Keratinocyte (primary cell): ENCODE data around the gene ISG20L2.

Experiments
- EZH2 ChIP-seq: IDR thresholded peaks from one replicate; pipeline ENCODE4 v1.6.1; 2012; ENCODE audit warnings: inconsistent platforms, mild to moderate bottlenecking, low read length, moderate library complexity
- TF ChIP-seq, protein P1 (sequence below), 3 experiments: IDR thresholded peaks in 1 of 3; conservative IDR thresholded peaks in 1 of 3; optimal IDR thresholded peaks in 1 of 3; 2 replicates in 2 of 3; 3 replicates in 1 of 3; pipeline versions ENCODE3 to v1.5.1; 2011; ENCODE audit warnings: low read length in 3 of 3, mild to moderate bottlenecking in 3 of 3, moderate library complexity in 2 of 3, control low read depth in 1 of 3, inconsistent platforms in 1 of 3; ENCODE audit not compliant: insufficient read depth in 2 of 3; ENCODE audit errors: extremely low read depth in 1 of 3

DNA sequence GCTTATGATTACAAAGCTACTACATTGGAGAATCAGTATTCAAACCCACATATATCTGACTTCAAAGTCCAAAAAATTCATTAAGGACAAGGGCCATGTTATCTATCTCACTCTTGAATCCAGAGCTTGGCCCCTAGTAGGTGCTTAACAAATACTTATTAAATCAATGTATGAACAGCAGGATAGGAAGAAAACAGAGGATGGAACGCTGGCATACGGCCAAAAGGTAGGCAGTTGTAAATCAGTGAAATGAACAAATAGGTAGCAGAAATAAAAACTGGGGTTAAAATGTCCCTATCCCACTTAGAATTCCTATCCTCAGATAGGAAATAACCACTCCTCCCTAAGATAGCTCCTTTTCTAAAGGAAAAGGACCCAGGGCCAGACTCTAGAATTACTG lies 10.3 kb upstream of the ISG20L2 start:
- TF ChIP-seq, protein P1, sequence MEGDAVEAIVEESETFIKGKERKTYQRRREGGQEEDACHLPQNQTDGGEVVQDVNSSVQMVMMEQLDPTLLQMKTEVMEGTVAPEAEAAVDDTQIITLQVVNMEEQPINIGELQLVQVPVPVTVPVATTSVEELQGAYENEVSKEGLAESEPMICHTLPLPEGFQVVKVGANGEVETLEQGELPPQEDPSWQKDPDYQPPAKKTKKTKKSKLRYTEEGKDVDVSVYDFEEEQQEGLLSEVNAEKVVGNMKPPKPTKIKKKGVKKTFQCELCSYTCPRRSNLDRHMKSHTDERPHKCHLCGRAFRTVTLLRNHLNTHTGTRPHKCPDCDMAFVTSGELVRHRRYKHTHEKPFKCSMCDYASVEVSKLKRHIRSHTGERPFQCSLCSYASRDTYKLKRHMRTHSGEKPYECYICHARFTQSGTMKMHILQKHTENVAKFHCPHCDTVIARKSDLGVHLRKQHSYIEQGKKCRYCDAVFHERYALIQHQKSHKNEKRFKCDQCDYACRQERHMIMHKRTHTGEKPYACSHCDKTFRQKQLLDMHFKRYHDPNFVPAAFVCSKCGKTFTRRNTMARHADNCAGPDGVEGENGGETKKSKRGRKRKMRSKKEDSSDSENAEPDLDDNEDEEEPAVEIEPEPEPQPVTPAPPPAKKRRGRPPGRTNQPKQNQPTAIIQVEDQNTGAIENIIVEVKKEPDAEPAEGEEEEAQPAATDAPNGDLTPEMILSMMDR (optimal IDR thresholded peaks at IDR 0.05 in 1 of 3, IDR thresholded peaks at IDR 0.05 in 1 of 3, conservative IDR thresholded peaks at IDR 0.05 in 1 of 3; ENCODE audit: extremely low read depth in 1 of 3, insufficient read depth in 2 of 3, low read length in 3 of 3), result no peak
- TF ChIP-seq EZH2, result no peak
